Colonic mucosa (tissue), 4 donors: ENCODE measurements around the gene DACH2. TPM values are rescaled to one million over a fixed set of nuclear protein-coding genes. Genes with fewer than 3 reads are reported as not detected.

Experiments used
- DNase-seq: peaks from one replicate; pipeline ENCODE4 v3.0.0-alpha.2; 2020
- H3K27ac ChIP-seq: fragments of 200-600 bp; one replicate; pipeline ENCODE4 v1.8.0; 2021
- H3K27me3 ChIP-seq: fragments of 200-600 bp; one replicate; pipeline ENCODE4 v1.8.0; 2021
- H3K36me3 ChIP-seq: fragments of 200-600 bp; one replicate; pipeline ENCODE4 v1.8.0; 2021
- H3K4me1 ChIP-seq: fragments of 200-600 bp; one replicate; pipeline ENCODE4 v1.8.0; 2021; ENCODE audit warnings: mild to moderate bottlenecking
- H3K4me3 ChIP-seq: fragments of 200-600 bp; one replicate; pipeline ENCODE4 v1.8.0; 2021
- H3K9ac ChIP-seq, 2 donors: one replicate each; pipeline ENCODE4 v1.7.0; 2013; ENCODE audit warnings: control low read depth in 2 of 2, low read depth in 2 of 2, low read length in 2 of 2
- H3K9me3 ChIP-seq: fragments of 200-600 bp; one replicate; pipeline ENCODE4 v1.8.0; 2021
- intact Hi-C: fragments of 100-400 bp; cut with DNase I; formaldehyde crosslinking; loops from one replicate; pipeline ENCODE4 v1.14.1; 2022
- total RNA-seq, 2 donors: library from RNA; stranded (reverse); fragmentation: NEBNext Ultra II Directional in 1 of 2; extraction: Animal tissue kit (Norgen Biotek cat#: 25700) in 1 of 2; gene quantifications; one replicate each; pipeline ENCODE4 v1.2.1, GENCODE V29; 2021
- TF ChIP-seq, protein P1 (sequence below): fragments of 200-600 bp; IDR thresholded peaks from one replicate; pipeline ENCODE4 v1.8.0; 2022; ENCODE audit warnings: antibody characterized with exemption, mild to moderate bottlenecking
- donor health status: healthy.
- donor health status: DM: no; HTN: no; CAD: no.
- donor health status: DM: no; HTN: no; CAD: no.

DACH2 gene
- total RNA-seq, 2 donors from 2014 or later = 0.05 TPM; not detected in 1

DNA sequence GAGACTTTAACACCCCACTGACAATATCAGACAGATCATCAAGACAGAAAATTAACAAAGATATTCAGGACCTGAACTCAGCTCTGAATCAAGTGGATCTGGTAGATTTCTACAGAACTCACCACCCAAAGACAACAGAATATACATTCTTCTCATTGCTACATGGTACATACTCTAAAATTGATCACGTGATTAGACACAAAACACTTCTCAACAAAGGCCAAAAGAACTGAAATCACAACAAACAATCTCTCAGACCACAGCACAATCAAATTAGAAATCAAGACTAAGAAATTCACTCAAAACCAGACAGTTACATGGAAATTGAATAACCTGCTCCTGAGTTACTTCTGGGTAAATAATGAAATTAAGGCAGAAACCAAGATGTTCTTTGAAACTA lies 49.6 kb downstream of the DACH2 start:
- H3K27ac ChIP-seq = no peak overlapping the region
- H3K9ac ChIP-seq = no peak overlapping the region
- no peaks in the 10 kb centered on the region for H3K27me3 ChIP-seq
- H3K4me1 ChIP-seq = no peaks in the 10 kb centered on the region
- TF ChIP-seq, protein P1, sequence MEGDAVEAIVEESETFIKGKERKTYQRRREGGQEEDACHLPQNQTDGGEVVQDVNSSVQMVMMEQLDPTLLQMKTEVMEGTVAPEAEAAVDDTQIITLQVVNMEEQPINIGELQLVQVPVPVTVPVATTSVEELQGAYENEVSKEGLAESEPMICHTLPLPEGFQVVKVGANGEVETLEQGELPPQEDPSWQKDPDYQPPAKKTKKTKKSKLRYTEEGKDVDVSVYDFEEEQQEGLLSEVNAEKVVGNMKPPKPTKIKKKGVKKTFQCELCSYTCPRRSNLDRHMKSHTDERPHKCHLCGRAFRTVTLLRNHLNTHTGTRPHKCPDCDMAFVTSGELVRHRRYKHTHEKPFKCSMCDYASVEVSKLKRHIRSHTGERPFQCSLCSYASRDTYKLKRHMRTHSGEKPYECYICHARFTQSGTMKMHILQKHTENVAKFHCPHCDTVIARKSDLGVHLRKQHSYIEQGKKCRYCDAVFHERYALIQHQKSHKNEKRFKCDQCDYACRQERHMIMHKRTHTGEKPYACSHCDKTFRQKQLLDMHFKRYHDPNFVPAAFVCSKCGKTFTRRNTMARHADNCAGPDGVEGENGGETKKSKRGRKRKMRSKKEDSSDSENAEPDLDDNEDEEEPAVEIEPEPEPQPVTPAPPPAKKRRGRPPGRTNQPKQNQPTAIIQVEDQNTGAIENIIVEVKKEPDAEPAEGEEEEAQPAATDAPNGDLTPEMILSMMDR = no peak
- intact Hi-C loops = no loop called here
- H3K9me3 ChIP-seq = no peaks in the 10 kb centered on the region
- no peaks in the 10 kb centered on the region for H3K36me3 ChIP-seq
- no peak for DNase-seq
- H3K4me3 ChIP-seq = no peak overlapping the region

DNA sequence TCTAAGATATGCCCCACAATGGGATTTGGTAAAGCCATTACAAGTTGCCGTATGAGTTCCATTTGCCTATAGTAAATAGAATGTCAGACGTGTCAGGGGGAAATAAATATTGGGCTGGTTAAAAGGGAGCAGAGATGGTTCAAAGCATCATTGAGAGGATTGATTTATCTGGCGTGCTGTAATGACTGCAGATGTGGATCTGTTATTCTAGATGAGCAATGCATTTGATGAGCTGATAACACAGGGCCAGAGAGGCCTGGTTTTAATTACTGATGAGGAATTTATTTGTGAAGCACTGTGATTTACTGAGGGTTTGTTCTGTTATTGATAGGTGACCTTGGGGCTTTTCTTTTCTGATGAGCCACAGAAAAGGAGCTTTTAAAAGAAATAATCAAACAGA lies 62.5 kb downstream of the DACH2 start:
- intact Hi-C loops = no loop called here

GRCh38 chrX:86215260-86215659 lies 67.0 kb downstream of the DACH2 start:
- intact Hi-C loops = no loop called here
- H3K9me3 ChIP-seq = no peaks in the 10 kb centered on the region
- TF ChIP-seq, protein P1 = no peak
- H3K27me3 ChIP-seq = no peaks in the 10 kb centered on the region
- H3K4me3 ChIP-seq = no peak overlapping the region
- no peaks in the 10 kb centered on the region for H3K36me3 ChIP-seq
- H3K27ac ChIP-seq = no peak overlapping the region
- no peak overlapping the region for H3K9ac ChIP-seq
- no peak for DNase-seq
- H3K4me1 ChIP-seq = no peaks in the 10 kb centered on the region

More for the DNA sequence above, 62.5 kb downstream of the DACH2 start:
- H3K27me3 ChIP-seq = no peaks in the 10 kb centered on the region
- H3K9ac ChIP-seq = no peak overlapping the region
- H3K27ac ChIP-seq = no peak overlapping the region
- no peak overlapping the region for H3K4me3 ChIP-seq
- H3K36me3 ChIP-seq = no peaks in the 10 kb centered on the region
- H3K9me3 ChIP-seq = no peaks in the 10 kb centered on the region
- TF ChIP-seq, protein P1 = no peak
- DNase-seq = no peak
- H3K4me1 ChIP-seq = no peaks in the 10 kb centered on the region

DNA sequence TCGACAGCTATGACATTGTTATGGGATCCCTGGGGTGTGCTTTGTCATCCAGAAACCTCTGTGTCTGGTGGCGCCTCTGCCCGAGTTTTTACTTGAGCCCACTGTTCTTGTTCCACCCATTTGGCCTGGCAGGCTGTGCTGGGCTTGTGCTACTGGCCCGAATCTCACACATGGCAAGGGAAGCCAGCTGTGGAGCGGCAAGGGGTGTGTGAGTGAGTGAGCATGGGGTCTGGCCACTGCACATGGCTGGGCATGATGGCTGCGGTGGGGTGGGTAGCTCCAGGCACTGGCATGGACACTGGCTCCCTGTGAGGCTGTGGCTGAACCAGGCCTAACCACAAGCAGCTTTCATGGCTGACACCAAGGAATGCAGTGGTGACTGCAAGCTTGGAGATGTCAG lies 89.2 kb downstream of the DACH2 start:
- Histone ChIP-seq H3K9ac (no peak overlapping the region), H3K9me3 (no peaks in the 10 kb centered on the region), H3K27ac (no peak overlapping the region), H3K27me3 (no peaks in the 10 kb centered on the region), H3K4me1 (no peaks in the 10 kb centered on the region), H3K4me3 (no peak overlapping the region), H3K36me3 (no peaks in the 10 kb centered on the region)
- no peak for DNase-seq
- TF ChIP-seq, protein P1 = no peak
- intact Hi-C loops = no loop called here

DNA sequence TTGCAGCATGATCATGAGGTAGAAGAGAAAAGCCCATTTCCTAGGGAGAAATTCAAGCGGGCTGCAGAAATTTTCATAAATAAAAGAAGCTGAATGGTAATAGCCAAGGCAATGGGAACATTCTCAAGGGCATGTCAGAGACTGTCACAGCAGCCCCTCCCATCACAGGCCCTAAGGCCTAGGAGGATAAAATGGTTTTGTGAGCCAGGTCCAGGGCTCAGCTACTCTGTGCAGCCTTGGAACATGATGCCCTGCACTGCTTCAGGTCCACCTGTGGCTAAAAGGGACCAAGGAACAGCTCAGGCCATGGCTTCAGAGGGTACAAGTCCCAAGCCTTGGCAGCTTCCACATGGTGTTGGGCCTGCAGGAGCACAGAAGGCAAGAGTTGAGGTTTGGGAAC lies 93.3 kb downstream of the DACH2 start:
- no peak for DNase-seq
- Histone ChIP-seq H3K4me1 (no peaks in the 10 kb centered on the region), H3K4me3 (no peak overlapping the region), H3K9ac (no peak overlapping the region), H3K27me3 (no peaks in the 10 kb centered on the region), H3K27ac (no peak overlapping the region), H3K9me3 (no peaks in the 10 kb centered on the region), H3K36me3 (no peaks in the 10 kb centered on the region)
- intact Hi-C loops = no loop called here
- TF ChIP-seq, protein P1 = no peak

DNA sequence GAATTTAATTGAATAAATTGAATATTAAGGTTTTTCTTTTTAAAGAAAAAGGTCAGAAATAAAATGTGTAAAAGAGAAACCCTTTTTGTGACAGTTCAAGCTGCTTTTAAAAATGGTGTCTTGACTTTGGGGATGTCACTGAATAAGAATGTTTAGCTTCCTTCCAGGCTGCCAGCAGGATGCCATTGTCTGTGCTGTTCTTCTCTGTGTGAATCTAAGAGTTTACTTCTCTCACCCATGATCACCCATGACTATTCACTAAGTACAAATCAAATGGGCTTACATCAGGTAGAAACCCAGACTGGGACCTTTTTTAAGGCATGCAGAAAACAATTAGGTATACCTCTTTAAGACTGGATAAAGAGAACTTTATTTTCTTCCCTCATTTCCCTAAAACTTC lies 115.3 kb downstream of the DACH2 start:
- Histone ChIP-seq H3K9ac (no peak overlapping the region), H3K4me3 (no peak overlapping the region), H3K9me3 (no peaks in the 10 kb centered on the region), H3K4me1 (no peaks in the 10 kb centered on the region), H3K27ac (no peak overlapping the region), H3K27me3 (no peaks in the 10 kb centered on the region), H3K36me3 (no peaks in the 10 kb centered on the region)
- intact Hi-C loops = no loop called here
- DNase-seq = no peak
- TF ChIP-seq, protein P1 = no peak
